ENCODE results near the gene STXBP3. TPM values are rescaled to one million over a fixed set of nuclear protein-coding genes. Genes with fewer than 3 reads are reported as not detected.

Gene STXBP3
- polyA plus RNA-seq, 3 donors, result 32.3 to 56.2 (median 48.3) TPM

DNA sequence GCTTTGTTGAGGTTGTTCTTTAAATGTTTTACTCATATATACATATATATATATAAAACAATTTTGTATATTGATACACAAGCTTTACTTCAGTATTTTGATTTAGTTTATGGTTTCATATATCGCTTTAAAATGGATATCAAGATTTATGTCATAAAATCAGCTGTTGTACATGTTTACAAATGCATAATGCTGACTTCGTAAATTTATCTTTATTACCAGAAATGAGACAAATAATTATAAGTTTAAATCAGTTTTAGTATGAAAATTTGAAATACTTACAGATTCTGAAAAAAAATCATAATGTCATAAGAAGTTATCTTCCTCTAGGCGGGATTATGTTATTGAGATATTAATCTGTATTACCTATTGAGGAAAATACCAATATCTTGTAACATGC lies 6.9 kb downstream of the STXBP3 start:
- Mint-ChIP-seq H3K4me1 (peaks cover 18% of the 10 kb centered on the region), H3K4me3 (no peak overlapping the region), H3K27me3 (ENCODE audit: low read depth in 3 of 3) (no peaks in the 10 kb centered on the region), H3K9me3 (peaks cover 0 to 1% (median 0%) of the 10 kb centered on the region in 7 donors), H3K36me3 (peaks cover 33 to 52% of the 10 kb centered on the region in 2 donors), H3K27ac (no peak overlapping the region)
- H3K79me2 ChIP-seq (ENCODE audit: insufficient read depth, low read length), result peaks cover 50% of the 10 kb centered on the region
- H3K4me3 ChIP-seq (replicated peaks in 1 of 3; ENCODE audit: low read depth in 2 of 3, low read length in 3 of 3), result no peak overlapping the region
- no peaks in the 10 kb centered on the region for H3K9me3 ChIP-seq (replicated peaks in 1 of 2; ENCODE audit: control insufficient read depth in 1 of 2, insufficient read depth in 1 of 2, low read length in 2 of 2)
- H3K27ac ChIP-seq (ENCODE audit: low read depth in 1 of 2, low read length in 2 of 2), result no peak overlapping the region
- H3K27me3 ChIP-seq (ENCODE audit: control insufficient read depth in 2 of 2, insufficient read depth in 2 of 2, low read length in 2 of 2), result no peaks in the 10 kb centered on the region
- H3K4me2 ChIP-seq (replicated peaks; ENCODE audit: extremely low read depth, low read length, poor library complexity, severe bottlenecking), result no peak overlapping the region
- DNase-seq, result no peak
- H3K9ac ChIP-seq (ENCODE audit: insufficient read depth, low read length, poor library complexity, severe bottlenecking), result no peak overlapping the region
- H3K4me1 ChIP-seq (ENCODE audit: control insufficient read depth in 1 of 2, insufficient read depth in 2 of 2, low read length in 2 of 2), result peaks cover 8 to 9% of the 10 kb centered on the region in 2 donors
- TF ChIP-seq CTCF (IDR thresholded peaks at IDR 0.05), result no peak
- no CpG with 5 or more reads among the region's 3 CpGs for WGBS (ENCODE audit: insufficient coverage)
- H3K36me3 ChIP-seq (replicated peaks in 1 of 2; ENCODE audit: control insufficient read depth in 1 of 2, insufficient read depth in 2 of 2, low read length in 2 of 2), result peaks cover 56 to 76% of the 10 kb centered on the region in 2 donors
- no peak overlapping the region for H2AFZ ChIP-seq (ENCODE audit: insufficient read depth, low read depth, low read length, poor library complexity, severe bottlenecking)
- peaks cover 70% of the 10 kb centered on the region for H4K20me1 ChIP-seq (ENCODE audit: insufficient read depth, low read length)
- intact Hi-C loops (cut with micrococcal nuclease), result no loop called here

- Histone ChIP-seq H3K9ac (ENCODE audit: insufficient read depth, low read length, poor library complexity, severe bottlenecking) (no peak overlapping the region), H3K4me1 (ENCODE audit: control insufficient read depth in 1 of 2, insufficient read depth in 2 of 2, low read length in 2 of 2) (no peaks in the 10 kb centered on the region), H3K27ac (ENCODE audit: low read depth in 1 of 2, low read length in 2 of 2) (no peak overlapping the region), H2AFZ (ENCODE audit: insufficient read depth, low read depth, low read length, poor library complexity, severe bottlenecking) (no peak overlapping the region), H3K4me2 (replicated peaks; ENCODE audit: extremely low read depth, low read length, poor library complexity, severe bottlenecking) (no peak overlapping the region), H3K36me3 (replicated peaks in 1 of 2; ENCODE audit: control insufficient read depth in 1 of 2, insufficient read depth in 2 of 2, low read length in 2 of 2) (peaks cover 89 to 97% of the 10 kb centered on the region in 2 donors), H3K9me3 (replicated peaks in 1 of 2; ENCODE audit: control insufficient read depth in 1 of 2, insufficient read depth in 1 of 2, low read length in 2 of 2) (no peaks in the 10 kb centered on the region), H3K27me3 (ENCODE audit: control insufficient read depth in 2 of 2, insufficient read depth in 2 of 2, low read length in 2 of 2) (no peaks in the 10 kb centered on the region), H3K79me2 (ENCODE audit: insufficient read depth, low read length) (peaks cover 11% of the 10 kb centered on the region), H4K20me1 (ENCODE audit: insufficient read depth, low read length) (peaks cover 47% of the 10 kb centered on the region), H3K4me3 (replicated peaks in 1 of 3; ENCODE audit: low read depth in 2 of 3, low read length in 3 of 3) (no peak overlapping the region)
- peaks cover 52 to 71% of the 10 kb centered on the region in 2 donors for H3K36me3 Mint-ChIP-seq
- no peak overlapping the region for H3K4me3 Mint-ChIP-seq
- peak overlapping the region in 1 of 7 donors; percentile 69 for H3K27ac Mint-ChIP-seq
- intact Hi-C loops (cut with micrococcal nuclease), result no loop called here
- H3K27me3 Mint-ChIP-seq (ENCODE audit: low read depth in 3 of 3), result no peaks in the 10 kb centered on the region
- DNase-seq, result no peak
- no peaks in the 10 kb centered on the region for H3K9me3 Mint-ChIP-seq
- TF ChIP-seq CTCF (IDR thresholded peaks at IDR 0.05), result no peak
- no peaks in the 10 kb centered on the region for H3K4me1 Mint-ChIP-seq
Observed at GRCh38 chr1:108758796-108759195, 12.3 kb downstream of the STXBP3 start.
